ENCODE data around the gene PAPSS1.
A peak's percentile ranks its signal among the peaks of the same experiment; 100 is the strongest.
"Not testable (repeated sequence)": the region's sequence is repeated elsewhere in the genome, so short reads cannot be mapped to it uniquely, and the experiment has no call there.

Gene PAPSS1

GRCh38 chr4:107726131-107726925 is 6.3 kb upstream of the PAPSS1 start:
- not testable (repeated sequence) for DNase-seq (ENCODE audit: low spot score)

- DNase-seq (ENCODE audit: low spot score): no peak
Measured at GRCh38 chr4:107725281-107725859, 5.3 kb upstream of the PAPSS1 start.

DNA sequence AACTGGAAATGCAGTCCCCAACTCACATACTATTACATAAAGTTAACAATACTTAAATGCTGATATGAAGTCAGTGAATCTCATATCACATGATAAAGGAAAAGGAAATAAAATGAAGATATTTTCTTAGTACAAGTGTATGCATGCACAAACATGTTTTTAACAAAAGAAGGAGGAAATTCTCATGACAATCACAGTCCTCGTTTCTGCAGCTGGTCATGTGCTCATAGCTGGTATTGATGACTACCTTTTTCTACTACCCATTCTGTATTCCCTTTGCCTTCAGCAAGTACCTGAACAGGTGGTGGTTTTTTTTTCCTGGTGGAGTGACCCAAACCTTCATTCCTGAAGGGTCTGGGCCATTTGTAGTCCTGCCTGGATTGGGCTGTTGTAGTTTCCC is 3.3 kb upstream of the PAPSS1 start:
- DNase-seq (ENCODE audit: low spot score): not testable (repeated sequence)

GRCh38 chr4:107721436-107722100 is 1.5 kb upstream of the PAPSS1 start:
- DNase-seq (ENCODE audit: low spot score): no peak

DNA sequence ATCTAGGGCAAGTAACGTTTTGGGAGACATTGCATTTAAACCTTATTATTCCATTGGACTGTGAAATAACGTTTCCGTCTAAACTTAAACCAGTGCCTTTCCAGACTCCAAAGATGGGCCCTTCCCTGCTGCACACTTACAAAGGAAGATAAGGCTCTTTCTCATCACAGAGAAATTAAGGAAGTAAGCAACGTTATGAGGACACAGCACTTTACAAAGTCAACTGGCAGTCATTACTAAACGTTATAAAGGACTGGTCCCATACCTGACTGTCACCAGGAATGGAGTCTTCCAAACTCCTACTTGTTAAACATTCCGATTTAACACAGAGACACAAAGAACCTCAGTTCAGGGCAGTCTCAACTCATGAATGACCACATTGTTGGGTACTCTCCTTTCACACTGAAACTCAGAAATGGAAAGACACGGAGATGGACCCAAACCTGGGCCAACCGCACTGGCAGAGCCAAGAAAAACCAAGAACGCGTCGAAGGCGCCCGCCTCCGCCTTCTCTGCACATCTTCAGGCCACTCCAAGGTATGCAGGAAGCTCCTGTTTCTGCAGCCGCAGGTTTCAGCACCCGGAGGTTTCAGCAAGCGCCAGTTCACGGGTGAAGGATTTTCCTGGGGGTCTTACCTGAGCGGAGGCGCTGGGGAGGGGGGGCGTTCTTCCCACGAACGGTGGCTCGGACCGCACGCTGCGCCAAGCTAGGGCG is 670 bp downstream of the PAPSS1 start:
- peak; percentile 69 for DNase-seq (ENCODE audit: low spot score)

DNA sequence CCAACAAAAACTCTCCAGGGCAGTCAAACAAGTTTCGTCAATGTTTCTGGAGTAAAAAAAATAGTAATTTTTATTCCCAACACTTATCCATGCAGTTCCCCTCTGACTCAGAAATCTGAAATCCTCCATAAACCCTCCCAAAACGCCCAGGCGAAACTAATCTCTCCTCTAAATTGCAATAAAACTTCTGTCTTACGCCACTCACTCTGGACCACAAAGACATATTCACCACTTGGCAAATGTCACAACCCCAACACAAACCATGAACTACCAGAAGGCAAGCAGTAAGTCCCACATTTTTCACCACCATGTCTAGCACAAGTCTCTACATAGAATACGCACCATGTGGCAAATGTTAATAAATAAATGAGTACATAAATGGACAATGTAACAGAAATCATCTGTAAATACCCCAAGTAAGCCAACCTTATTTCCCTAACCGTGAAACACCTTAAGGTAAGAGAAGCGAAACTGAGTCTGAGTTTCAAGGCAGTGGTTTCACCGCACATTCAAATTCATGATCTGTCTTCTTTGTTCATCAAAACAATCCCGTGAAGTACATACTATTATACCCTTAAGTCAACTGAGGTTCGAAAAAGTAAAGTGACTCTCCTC is 1.6 kb downstream of the PAPSS1 start:
- peak; percentile 28 for DNase-seq (ENCODE audit: low spot score)

DNA sequence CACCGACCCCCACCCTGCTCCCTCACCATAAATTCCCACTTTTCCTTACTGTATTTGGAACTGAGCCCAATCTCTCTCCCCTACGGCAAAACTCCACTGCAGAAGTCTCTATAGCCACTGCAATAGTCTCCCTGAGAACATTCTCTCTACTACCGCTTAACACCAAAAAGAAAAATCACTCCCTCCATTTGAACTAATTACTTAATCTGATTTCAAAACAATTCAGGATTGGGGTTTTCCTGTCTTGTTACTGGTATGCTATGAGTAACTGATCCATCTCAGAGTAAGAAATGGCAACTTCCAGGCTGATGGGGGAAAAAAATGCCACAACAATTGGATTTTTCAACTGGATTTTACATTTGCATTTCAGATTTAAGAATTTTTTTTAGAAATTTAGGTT is 5.8 kb downstream of the PAPSS1 start:
- DNase-seq (ENCODE audit: low spot score): no peak

- no peak for DNase-seq (ENCODE audit: low spot score)
Measured at GRCh38 chr4:107712236-107712635, 7.8 kb downstream of the PAPSS1 start.

DNA sequence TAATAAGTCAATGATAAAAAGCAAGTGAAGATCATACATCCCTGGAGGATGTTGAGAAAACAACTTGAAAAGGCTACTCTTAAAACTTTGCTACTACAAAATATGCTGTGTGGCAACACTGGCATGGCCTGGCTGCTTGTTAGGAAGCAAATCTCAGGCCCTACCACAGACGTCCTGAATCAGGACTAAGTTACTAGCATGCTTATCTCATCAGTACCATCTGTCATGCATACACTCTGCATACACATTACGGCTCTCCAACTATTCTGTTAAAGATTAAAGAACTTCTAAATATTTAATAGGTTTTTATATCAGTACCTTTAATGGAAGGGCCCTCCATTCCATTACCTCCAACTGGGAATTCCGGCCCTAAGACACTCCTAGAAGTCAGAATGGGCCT is 8.2 kb downstream of the PAPSS1 start:
- no peak for DNase-seq (ENCODE audit: low spot score)

GRCh38 chr4:107710493-107711459 is 9.3 kb downstream of the PAPSS1 start:
- no peak for DNase-seq (ENCODE audit: low spot score)

- no peak for DNase-seq (ENCODE audit: low spot score)
Measured at GRCh38 chr4:107709916-107710315, 10.1 kb downstream of the PAPSS1 start.

DNA sequence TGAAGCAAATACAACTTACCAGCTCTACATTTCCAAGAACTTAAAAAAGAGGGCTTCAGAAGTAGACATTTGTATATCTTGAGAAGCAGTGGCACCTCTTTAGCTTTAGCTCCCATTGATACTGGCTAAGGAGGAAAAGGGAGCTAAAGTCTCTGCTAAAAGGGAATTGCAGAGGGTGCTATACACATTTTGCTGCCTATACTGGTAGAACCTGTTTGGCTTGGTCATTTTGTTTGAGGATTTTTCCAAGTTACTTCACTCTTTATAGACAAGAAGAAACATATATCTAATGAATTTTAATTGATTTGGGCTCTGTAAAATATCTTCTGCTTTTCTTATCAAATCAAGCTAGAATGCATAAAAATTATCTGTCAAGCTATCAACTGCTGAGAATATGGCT is 11.8 kb downstream of the PAPSS1 start:
- DNase-seq (ENCODE audit: low spot score): no peak

GRCh38 chr4:107705742-107706556 is 14.1 kb downstream of the PAPSS1 start:
- no peak for DNase-seq (ENCODE audit: low spot score)

DNA sequence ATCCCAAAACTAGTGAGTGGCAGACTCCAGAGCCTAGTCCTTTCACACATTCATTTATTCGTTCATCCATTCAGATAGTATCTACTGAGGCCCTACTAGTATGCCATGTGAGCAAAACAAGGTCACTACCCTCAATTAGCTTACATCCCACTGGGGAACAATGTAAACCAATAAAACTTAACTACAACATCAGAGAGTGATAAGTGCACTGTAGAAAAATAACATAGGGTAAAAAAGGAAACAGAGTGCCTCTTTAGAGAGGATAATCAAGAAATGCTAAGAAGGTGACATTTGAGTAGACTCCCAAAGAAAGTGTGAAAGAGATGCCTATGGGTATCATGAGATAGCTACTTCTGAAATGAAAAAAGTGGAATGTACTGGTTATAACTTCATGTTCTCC is 18.5 kb downstream of the PAPSS1 start:
- no peak for DNase-seq (ENCODE audit: low spot score)

DNA sequence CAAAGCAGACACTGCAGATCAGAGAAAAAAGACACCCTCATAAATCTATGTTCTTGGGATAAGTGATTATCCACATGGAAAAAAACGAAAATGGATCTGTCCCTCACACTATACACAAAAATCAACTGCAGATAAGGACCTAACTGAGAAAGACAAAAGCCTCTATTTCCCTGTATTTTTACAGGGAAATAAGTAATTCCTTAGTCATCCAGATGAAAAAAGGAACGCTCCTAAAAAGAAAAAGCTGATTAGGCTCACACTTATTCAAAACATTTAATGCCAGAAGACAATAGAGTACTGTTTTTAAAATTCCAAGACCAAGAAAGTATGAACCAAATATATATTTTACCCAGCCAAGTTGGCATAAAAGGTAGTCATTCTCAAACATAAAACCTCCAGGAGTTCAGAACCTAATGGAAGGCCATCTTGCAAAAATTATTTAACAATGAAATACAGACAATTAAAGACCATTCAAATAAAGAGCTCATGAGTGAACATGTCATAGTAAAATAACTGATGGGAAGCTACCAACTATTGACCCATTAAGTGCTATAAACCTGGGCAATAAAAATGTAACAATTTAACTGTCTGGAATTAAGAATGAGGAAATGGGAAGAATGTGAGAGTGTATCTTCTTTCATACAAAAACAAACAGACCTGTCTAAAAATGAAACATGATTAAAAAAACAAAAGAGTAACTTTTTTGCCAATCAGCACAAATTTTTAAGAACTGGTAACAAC is 20.4 kb downstream of the PAPSS1 start:
- no peak for DNase-seq (ENCODE audit: low spot score)

- DNase-seq (ENCODE audit: low spot score): not testable (repeated sequence)
Measured at GRCh38 chr4:107696187-107696586, 23.8 kb downstream of the PAPSS1 start.

DNA sequence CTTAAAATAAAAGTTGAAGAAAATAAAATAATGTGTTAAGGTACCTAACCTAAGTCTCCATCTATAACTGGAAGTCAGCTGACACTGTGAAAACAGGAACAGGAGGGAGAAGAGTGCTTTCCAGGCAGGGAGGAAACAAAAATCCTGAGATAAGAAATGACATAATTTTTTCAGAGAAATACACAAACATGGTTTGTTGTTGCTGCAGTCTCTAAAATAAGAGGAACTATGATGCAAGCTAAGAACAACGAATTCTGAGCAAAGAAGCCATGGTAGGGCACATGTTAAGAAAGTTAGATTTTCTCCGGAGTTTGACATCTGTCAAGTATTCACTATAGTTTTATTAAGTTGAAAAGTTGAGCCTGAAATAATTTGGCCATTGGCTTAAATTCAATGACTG is 26.9 kb downstream of the PAPSS1 start:
- DNase-seq (ENCODE audit: low spot score): no peak

DNA sequence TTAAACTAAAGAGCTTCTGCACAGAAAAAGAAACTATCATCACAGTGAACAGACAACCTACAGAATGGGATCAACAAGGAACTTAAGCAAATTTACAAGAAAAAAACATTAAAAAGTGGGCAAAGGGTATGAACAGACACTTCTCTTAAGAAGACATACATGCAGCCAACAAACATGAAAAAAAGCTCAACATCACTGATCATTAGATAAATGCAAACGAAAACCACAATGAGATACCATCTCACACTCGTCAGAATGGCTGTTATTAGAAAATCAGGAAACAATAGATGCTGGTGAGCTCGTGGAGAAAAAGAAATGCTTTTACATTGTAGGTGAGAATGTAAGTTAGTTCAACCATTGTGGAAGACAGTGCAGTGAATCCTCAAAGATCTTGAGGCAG is 27.8 kb downstream of the PAPSS1 start:
- DNase-seq (ENCODE audit: low spot score): no peak

- no peak for DNase-seq (ENCODE audit: low spot score)
Measured at GRCh38 chr4:107691378-107691777, 28.7 kb downstream of the PAPSS1 start.

All from globus pallidus (tissue), 1 donor.